ENCODE results near the gene PTPRN2. TPM values are rescaled to one million over a fixed set of nuclear protein-coding genes. Genes with fewer than 3 reads are reported as not detected.

Gene PTPRN2
- total and polyA plus RNA-seq, 2 donors (not counting 1 experiment from before 2014, with no cell fraction given), result 0.54 to 1.2 TPM

DNA sequence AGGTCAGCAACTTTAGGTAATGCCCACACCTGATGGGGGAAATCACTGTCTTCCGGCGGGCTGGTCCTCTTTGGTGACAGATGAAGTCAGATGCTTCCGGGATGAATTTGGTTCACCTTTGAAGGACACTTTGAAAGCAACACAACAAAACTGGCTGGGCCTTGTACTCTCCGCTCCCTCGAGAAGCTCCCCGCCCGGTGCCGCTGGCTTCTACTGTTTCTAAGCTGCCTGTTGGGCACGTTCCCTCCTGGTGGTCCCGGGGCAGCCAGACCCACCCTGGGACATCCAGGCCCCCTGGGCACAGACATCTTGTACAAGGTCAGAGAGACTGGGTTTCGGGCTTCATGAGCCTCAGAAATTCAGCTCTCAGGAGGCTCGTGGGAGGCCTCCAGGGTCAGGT is 798.5 kb downstream of the PTPRN2 start:
- no peak overlapping the region for H3K4me2 ChIP-seq (ENCODE audit: extremely low read depth, insufficient read depth, low read length)
- H3K9me3 ChIP-seq (ENCODE audit: control insufficient read depth, insufficient read depth, low read depth, low read length), result no peaks in the 10 kb centered on the region
- no peak for DNase-seq (ENCODE audit: low read depth in 2 of 2)
- H3K9ac ChIP-seq (ENCODE audit: insufficient read depth, low read length), result no peak overlapping the region
- no peaks in the 10 kb centered on the region for H3K79me2 ChIP-seq (ENCODE audit: control insufficient read depth, insufficient read depth, low read length)
- H3K27ac ChIP-seq (ENCODE audit: insufficient read depth, low read length), result no peak overlapping the region
- no peaks in the 10 kb centered on the region for H3K4me1 ChIP-seq (ENCODE audit: control insufficient read depth, extremely low read depth, insufficient read depth, low read length)
- no peaks in the 10 kb centered on the region for H3K27me3 ChIP-seq (ENCODE audit: control insufficient read depth, insufficient read depth, low read length)
- no peak overlapping the region for H2AFZ ChIP-seq (ENCODE audit: low read length)
- no peak for TF ChIP-seq EZH2 (IDR thresholded peaks at IDR 0.05; ENCODE audit: low read length, missing control alignments)
- TF ChIP-seq, protein P1, sequence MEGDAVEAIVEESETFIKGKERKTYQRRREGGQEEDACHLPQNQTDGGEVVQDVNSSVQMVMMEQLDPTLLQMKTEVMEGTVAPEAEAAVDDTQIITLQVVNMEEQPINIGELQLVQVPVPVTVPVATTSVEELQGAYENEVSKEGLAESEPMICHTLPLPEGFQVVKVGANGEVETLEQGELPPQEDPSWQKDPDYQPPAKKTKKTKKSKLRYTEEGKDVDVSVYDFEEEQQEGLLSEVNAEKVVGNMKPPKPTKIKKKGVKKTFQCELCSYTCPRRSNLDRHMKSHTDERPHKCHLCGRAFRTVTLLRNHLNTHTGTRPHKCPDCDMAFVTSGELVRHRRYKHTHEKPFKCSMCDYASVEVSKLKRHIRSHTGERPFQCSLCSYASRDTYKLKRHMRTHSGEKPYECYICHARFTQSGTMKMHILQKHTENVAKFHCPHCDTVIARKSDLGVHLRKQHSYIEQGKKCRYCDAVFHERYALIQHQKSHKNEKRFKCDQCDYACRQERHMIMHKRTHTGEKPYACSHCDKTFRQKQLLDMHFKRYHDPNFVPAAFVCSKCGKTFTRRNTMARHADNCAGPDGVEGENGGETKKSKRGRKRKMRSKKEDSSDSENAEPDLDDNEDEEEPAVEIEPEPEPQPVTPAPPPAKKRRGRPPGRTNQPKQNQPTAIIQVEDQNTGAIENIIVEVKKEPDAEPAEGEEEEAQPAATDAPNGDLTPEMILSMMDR (conservative IDR thresholded peaks at IDR 0.05 in 1 of 2, IDR thresholded peaks at IDR 0.05 in 1 of 2; ENCODE audit: low read depth in 1 of 2, low read length in 2 of 2), result no peak
- no peak overlapping the region for H3K4me3 ChIP-seq (replicated peaks in 1 of 4; ENCODE audit: control extremely low read depth in 1 of 4, insufficient read depth in 1 of 4, low read depth in 3 of 4, low read length in 4 of 4)
- no peaks in the 10 kb centered on the region for H4K20me1 ChIP-seq (ENCODE audit: control insufficient read depth, extremely low read depth, insufficient read depth, low read length)
- H3K36me3 ChIP-seq (ENCODE audit: control insufficient read depth, insufficient read depth, low read length), result no peaks in the 10 kb centered on the region

DNA sequence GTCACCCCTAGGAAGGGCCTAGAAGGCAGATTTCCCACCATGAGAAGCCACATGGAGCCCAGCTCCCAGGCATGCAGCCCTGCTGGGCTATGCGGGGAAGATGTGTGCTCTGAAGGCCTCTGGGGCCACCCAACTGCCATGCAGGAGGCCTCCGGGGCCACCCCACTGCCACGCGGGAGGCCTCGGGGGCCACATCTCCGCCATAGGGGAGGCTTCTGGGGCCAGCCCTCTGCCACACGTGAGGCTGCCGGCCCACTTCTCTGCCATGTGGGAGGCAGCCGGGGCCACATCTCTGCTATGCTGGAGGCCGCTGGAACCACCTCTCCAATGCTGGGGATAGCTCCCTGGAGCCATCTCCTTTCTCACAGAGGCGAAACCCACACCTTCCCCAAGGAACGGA is 799.0 kb downstream of the PTPRN2 start:
- H3K4me1 ChIP-seq (ENCODE audit: control insufficient read depth, extremely low read depth, insufficient read depth, low read length), result no peaks in the 10 kb centered on the region
- no peaks in the 10 kb centered on the region for H3K79me2 ChIP-seq (ENCODE audit: control insufficient read depth, insufficient read depth, low read length)
- H3K27me3 ChIP-seq (ENCODE audit: control insufficient read depth, insufficient read depth, low read length), result no peaks in the 10 kb centered on the region
- no peak overlapping the region for H3K4me3 ChIP-seq (replicated peaks in 1 of 4; ENCODE audit: control extremely low read depth in 1 of 4, insufficient read depth in 1 of 4, low read depth in 3 of 4, low read length in 4 of 4)
- H3K4me2 ChIP-seq (ENCODE audit: extremely low read depth, insufficient read depth, low read length), result no peak overlapping the region
- no peak overlapping the region for H3K9ac ChIP-seq (ENCODE audit: insufficient read depth, low read length)
- no peaks in the 10 kb centered on the region for H3K9me3 ChIP-seq (ENCODE audit: control insufficient read depth, insufficient read depth, low read depth, low read length)
- no peak overlapping the region for H3K27ac ChIP-seq (ENCODE audit: insufficient read depth, low read length)
- H3K36me3 ChIP-seq (ENCODE audit: control insufficient read depth, insufficient read depth, low read length), result no peaks in the 10 kb centered on the region
- TF ChIP-seq, protein P1 (conservative IDR thresholded peaks at IDR 0.05 in 1 of 2, IDR thresholded peaks at IDR 0.05 in 1 of 2; ENCODE audit: low read depth in 1 of 2, low read length in 2 of 2), result no peak
- TF ChIP-seq EZH2 (IDR thresholded peaks at IDR 0.05; ENCODE audit: low read length, missing control alignments), result no peak
- H4K20me1 ChIP-seq (ENCODE audit: control insufficient read depth, extremely low read depth, insufficient read depth, low read length), result no peaks in the 10 kb centered on the region
- no peak overlapping the region for H2AFZ ChIP-seq (ENCODE audit: low read length)
- no peak for DNase-seq (ENCODE audit: low read depth in 2 of 2)

GRCh38 chr7:157787275-157787701 is 800.3 kb downstream of the PTPRN2 start:
- Histone ChIP-seq H3K9ac (ENCODE audit: insufficient read depth, low read length) (no peak overlapping the region), H4K20me1 (ENCODE audit: control insufficient read depth, extremely low read depth, insufficient read depth, low read length) (no peaks in the 10 kb centered on the region), H3K27ac (ENCODE audit: insufficient read depth, low read length) (no peak overlapping the region), H3K4me2 (ENCODE audit: extremely low read depth, insufficient read depth, low read length) (no peak overlapping the region), H3K4me1 (ENCODE audit: control insufficient read depth, extremely low read depth, insufficient read depth, low read length) (no peaks in the 10 kb centered on the region), H3K27me3 (ENCODE audit: control insufficient read depth, insufficient read depth, low read length) (no peaks in the 10 kb centered on the region), H3K36me3 (ENCODE audit: control insufficient read depth, insufficient read depth, low read length) (no peaks in the 10 kb centered on the region), H3K79me2 (ENCODE audit: control insufficient read depth, insufficient read depth, low read length) (no peaks in the 10 kb centered on the region), H3K9me3 (ENCODE audit: control insufficient read depth, insufficient read depth, low read depth, low read length) (no peaks in the 10 kb centered on the region), H2AFZ (ENCODE audit: low read length) (no peak overlapping the region), H3K4me3 (replicated peaks in 1 of 4; ENCODE audit: control extremely low read depth in 1 of 4, insufficient read depth in 1 of 4, low read depth in 3 of 4, low read length in 4 of 4) (no peak overlapping the region)
- no peak for DNase-seq (ENCODE audit: low read depth in 2 of 2)
- TF ChIP-seq, protein P1 (conservative IDR thresholded peaks at IDR 0.05 in 1 of 2, IDR thresholded peaks at IDR 0.05 in 1 of 2; ENCODE audit: low read depth in 1 of 2, low read length in 2 of 2), result no peak
- no peak for TF ChIP-seq EZH2 (IDR thresholded peaks at IDR 0.05; ENCODE audit: low read length, missing control alignments)

Data from fibroblast of lung (primary cell).